Neural progenitor cell (in vitro differentiated cells): ENCODE data around the gene KLF6. TPM values are rescaled to one million over a fixed set of nuclear protein-coding genes. Genes with fewer than 3 reads are reported as not detected.

Source experiments
- DNase-seq: peaks from one replicate; pipeline ENCODE4 v3.0.0-alpha.2; 2016; ENCODE audit warnings: low spot score
- H2AFZ ChIP-seq: fragments of 200-600 bp; sonication (generic); replicated peaks from 2 replicates; pipeline ENCODE4 v1.6.1; 2016; ENCODE audit warnings: antibody characterized with exemption
- H3F3A ChIP-seq: fragments of 200-600 bp; sonication (generic); 2 replicates; pipeline ENCODE4 v1.6.1; 2016; ENCODE audit warnings: antibody characterized with exemption, low read depth
- H3K27ac ChIP-seq: fragments of 200-600 bp; sonication (generic); 2 replicates; pipeline ENCODE4 v1.5.1; 2016; ENCODE audit warnings: mild to moderate bottlenecking
- H3K27me3 ChIP-seq: fragments of 200-600 bp; sonication (generic); 2 replicates; pipeline ENCODE4 v1.6.1; 2016; ENCODE audit warnings: mild to moderate bottlenecking, moderate library complexity
- H3K36me3 ChIP-seq: fragments of 200-600 bp; sonication (generic); 2 replicates; pipeline ENCODE4 v1.5.1; 2016
- H3K4me1 ChIP-seq: fragments of 200-600 bp; sonication (generic); 2 replicates; pipeline ENCODE4 v1.6.1; 2016; ENCODE audit warnings: mixed run types
- H3K4me2 ChIP-seq: fragments of 200-600 bp; sonication (generic); 2 replicates; pipeline ENCODE4 v1.6.1; 2016
- H3K4me3 ChIP-seq: fragments of 200-600 bp; sonication (generic); 2 replicates; pipeline ENCODE4 v1.5.1; 2016
- H3K79me2 ChIP-seq: fragments of 200-600 bp; sonication (generic); 2 replicates; pipeline ENCODE4 v1.6.1; 2016; ENCODE audit warnings: low read depth
- H3K9ac ChIP-seq: fragments of 200-600 bp; sonication (generic); 2 replicates; pipeline ENCODE4 v1.6.1; 2016
- H3K9me3 ChIP-seq: fragments of 200-600 bp; sonication (generic); 2 replicates; pipeline ENCODE4 v1.5.1; 2016; ENCODE audit warnings: low read depth
- H4K20me1 ChIP-seq: fragments of 200-600 bp; sonication (generic); 2 replicates; pipeline ENCODE4 v1.6.1; 2016; ENCODE audit warnings: low read depth
- H3K27ac Mint-ChIP-seq: 3 replicates; pipeline ENCODE4 v1.8.0; 2021; ENCODE audit warnings: mixed read lengths
- H3K27me3 Mint-ChIP-seq: 2 replicates; pipeline ENCODE4 v1.8.0; 2022; ENCODE audit warnings: low read depth, mild to moderate bottlenecking, inconsistent platforms, moderate library complexity, mixed read lengths; ENCODE audit not compliant: insufficient read depth
- H3K36me3 Mint-ChIP-seq: 3 replicates; pipeline ENCODE4 v1.8.0; 2021; ENCODE audit warnings: mixed read lengths
- H3K4me1 Mint-ChIP-seq: 3 replicates; pipeline ENCODE4 v1.8.0; 2021; ENCODE audit warnings: mixed read lengths
- H3K4me3 Mint-ChIP-seq: 3 replicates; pipeline ENCODE4 v1.8.0; 2021; ENCODE audit warnings: mild to moderate bottlenecking, moderate library complexity, mixed read lengths
- H3K9me3 Mint-ChIP-seq: 3 replicates; pipeline ENCODE4 v1.8.0; 2020; ENCODE audit warnings: mixed read lengths
- EZH2 ChIP-seq: fragments of 200-600 bp; sonication (generic); IDR thresholded peaks from 2 replicates; pipeline ENCODE4 v1.6.1; 2017; ENCODE audit warnings: antibody characterized with exemption, mild to moderate bottlenecking, moderate library complexity
- EZH2phosphoT487 ChIP-seq: fragments of 200-600 bp; sonication (generic); IDR thresholded peaks from 2 replicates; pipeline ENCODE4 v1.6.1; 2017; ENCODE audit warnings: antibody characterized with exemption
- total RNA-seq: library from RNA; depleted of rRNA; stranded (reverse); fragments of >200 nt; gene quantifications from 2 replicates; pipeline ENCODE4 v1.2.3, GENCODE V29; 2015; ENCODE audit warnings: low replicate concordance
- TF ChIP-seq, protein P1 (sequence below): fragments of 200-600 bp; sonication (generic); IDR thresholded peaks from 2 replicates; pipeline ENCODE4 v1.5.1; 2017; ENCODE audit warnings: antibody characterized with exemption, mild to moderate bottlenecking

The KLF6 gene
- total RNA-seq, 1 donor from 2014 or later: 11.9 TPM

DNA sequence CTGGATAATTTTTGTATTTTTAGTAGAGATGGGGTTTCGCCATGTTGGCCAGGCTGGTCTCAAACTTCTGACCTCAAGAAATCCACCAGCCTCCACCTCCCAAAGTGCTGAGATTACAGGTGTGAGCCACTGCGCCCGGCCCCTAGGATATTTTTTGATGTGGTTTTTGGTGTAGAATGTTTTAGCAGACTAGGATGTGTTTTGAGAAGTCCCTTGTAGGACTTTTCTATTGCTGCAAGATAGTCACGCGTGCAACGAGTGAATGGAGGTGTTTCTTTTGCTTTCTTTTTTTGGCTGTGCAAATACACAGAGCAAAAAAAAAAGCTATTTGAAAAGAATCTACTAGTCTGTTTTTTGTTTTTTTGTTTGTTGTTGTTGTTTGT, 29.8 kb upstream of the KLF6 start:
- no peak overlapping the region for H3K4me3 ChIP-seq
- H3K4me3 Mint-ChIP-seq: no peak overlapping the region
- H3K4me1 ChIP-seq: no peaks in the 10 kb centered on the region
- no peak overlapping the region for H3K9ac ChIP-seq
- no peaks in the 10 kb centered on the region for H3K79me2 ChIP-seq
- peaks cover 3% of the 10 kb centered on the region for H3K9me3 Mint-ChIP-seq
- TF ChIP-seq EZH2: no peak
- TF ChIP-seq EZH2phosphoT487: no peak
- TF ChIP-seq, protein P1, sequence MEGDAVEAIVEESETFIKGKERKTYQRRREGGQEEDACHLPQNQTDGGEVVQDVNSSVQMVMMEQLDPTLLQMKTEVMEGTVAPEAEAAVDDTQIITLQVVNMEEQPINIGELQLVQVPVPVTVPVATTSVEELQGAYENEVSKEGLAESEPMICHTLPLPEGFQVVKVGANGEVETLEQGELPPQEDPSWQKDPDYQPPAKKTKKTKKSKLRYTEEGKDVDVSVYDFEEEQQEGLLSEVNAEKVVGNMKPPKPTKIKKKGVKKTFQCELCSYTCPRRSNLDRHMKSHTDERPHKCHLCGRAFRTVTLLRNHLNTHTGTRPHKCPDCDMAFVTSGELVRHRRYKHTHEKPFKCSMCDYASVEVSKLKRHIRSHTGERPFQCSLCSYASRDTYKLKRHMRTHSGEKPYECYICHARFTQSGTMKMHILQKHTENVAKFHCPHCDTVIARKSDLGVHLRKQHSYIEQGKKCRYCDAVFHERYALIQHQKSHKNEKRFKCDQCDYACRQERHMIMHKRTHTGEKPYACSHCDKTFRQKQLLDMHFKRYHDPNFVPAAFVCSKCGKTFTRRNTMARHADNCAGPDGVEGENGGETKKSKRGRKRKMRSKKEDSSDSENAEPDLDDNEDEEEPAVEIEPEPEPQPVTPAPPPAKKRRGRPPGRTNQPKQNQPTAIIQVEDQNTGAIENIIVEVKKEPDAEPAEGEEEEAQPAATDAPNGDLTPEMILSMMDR: no peak
- H3K27me3 ChIP-seq: no peaks in the 10 kb centered on the region
- peaks cover 9% of the 10 kb centered on the region for H3K27me3 Mint-ChIP-seq
- DNase-seq: no peak
- no peaks in the 10 kb centered on the region for H3K36me3 ChIP-seq
- H3K4me2 ChIP-seq: no peak overlapping the region
- H3K27ac ChIP-seq: no peak overlapping the region
- no peak overlapping the region for H3K27ac Mint-ChIP-seq
- H3K36me3 Mint-ChIP-seq: no peaks in the 10 kb centered on the region
- no peaks in the 10 kb centered on the region for H3F3A ChIP-seq
- peaks cover 14% of the 10 kb centered on the region for H3K4me1 Mint-ChIP-seq
- no peaks in the 10 kb centered on the region for H3K9me3 ChIP-seq
- H2AFZ ChIP-seq: no peak overlapping the region
- H4K20me1 ChIP-seq: no peaks in the 10 kb centered on the region

DNA sequence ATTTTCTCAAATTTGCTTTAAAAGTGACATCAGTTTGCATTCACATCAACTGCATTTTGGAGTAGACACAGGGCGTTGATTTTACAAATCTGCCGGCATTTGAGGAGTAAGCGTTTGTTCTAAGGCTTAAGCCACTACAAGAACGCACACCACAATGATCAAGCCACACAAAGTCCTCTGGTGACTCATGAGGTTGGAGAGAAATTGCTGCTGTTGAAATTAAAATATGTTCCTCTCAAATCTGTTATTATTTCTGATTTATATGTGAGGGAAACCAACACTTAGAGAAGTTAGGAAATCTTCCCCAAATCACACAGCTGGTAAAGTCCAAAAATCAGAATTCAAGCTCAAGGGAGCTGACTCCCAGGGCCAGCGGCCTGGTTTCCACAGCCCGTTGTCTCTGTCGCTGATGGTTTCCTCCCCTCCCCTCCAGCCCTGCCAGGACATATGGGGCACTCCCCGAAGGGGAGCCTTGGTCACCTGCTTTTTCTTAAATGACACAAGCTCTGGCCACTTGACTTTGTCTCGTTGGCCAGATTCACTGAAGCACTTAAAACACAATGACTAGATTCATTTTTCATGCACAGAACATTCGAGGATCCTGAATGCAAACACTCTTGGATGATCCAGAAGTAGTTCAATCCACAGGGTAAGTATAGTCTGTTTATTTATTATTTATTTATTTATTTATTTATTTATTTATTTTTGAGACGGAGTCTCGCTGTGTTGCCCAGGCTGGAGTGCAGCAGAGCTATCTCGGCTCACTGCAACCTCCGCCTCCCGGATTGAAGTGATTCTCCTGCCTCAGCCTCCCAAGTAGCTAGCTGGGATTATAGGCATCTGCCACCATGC, 29.2 kb upstream of the KLF6 start:
- H3K4me1 ChIP-seq: no peaks in the 10 kb centered on the region
- H3K27ac ChIP-seq: no peak overlapping the region
- H3K9me3 ChIP-seq: no peaks in the 10 kb centered on the region
- no peaks in the 10 kb centered on the region for H3K79me2 ChIP-seq
- H3F3A ChIP-seq: no peaks in the 10 kb centered on the region
- H3K27ac Mint-ChIP-seq: no peak overlapping the region
- H3K27me3 ChIP-seq: no peaks in the 10 kb centered on the region
- DNase-seq: no peak
- no peak overlapping the region for H3K4me3 Mint-ChIP-seq
- no peaks in the 10 kb centered on the region for H3K36me3 ChIP-seq
- H3K4me1 Mint-ChIP-seq: peaks cover 16% of the 10 kb centered on the region
- peaks cover 3% of the 10 kb centered on the region for H3K9me3 Mint-ChIP-seq
- H4K20me1 ChIP-seq: no peaks in the 10 kb centered on the region
- peaks cover 9% of the 10 kb centered on the region for H3K27me3 Mint-ChIP-seq
- H3K9ac ChIP-seq: no peak overlapping the region
- TF ChIP-seq, protein P1: no peak
- no peak for TF ChIP-seq EZH2
- TF ChIP-seq EZH2phosphoT487: no peak
- no peak overlapping the region for H3K4me2 ChIP-seq
- no peak overlapping the region for H2AFZ ChIP-seq
- no peaks in the 10 kb centered on the region for H3K36me3 Mint-ChIP-seq
- H3K4me3 ChIP-seq: no peak overlapping the region

DNA sequence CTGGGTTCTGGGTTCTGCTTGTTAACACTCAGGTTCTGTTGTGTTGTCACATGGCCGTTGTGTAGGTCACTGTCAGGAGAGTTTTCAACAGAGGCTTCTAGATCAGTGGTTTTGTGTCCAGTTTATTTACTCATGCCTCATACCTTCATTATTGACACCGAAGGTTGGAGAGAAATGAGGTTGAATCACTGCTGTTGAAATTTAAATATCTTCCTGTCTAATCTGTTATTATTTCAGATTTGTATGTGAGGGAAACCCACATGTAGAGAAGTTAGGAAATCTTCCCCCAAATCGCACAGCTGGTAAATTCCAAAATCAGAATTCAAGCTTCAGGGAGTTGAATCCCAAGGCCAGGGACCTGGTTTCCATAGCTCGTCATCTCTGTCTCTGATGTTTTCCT, 28.3 kb upstream of the KLF6 start:
- H3K4me3 Mint-ChIP-seq: no peak overlapping the region
- peaks cover 25% of the 10 kb centered on the region for H3K4me1 Mint-ChIP-seq
- H3K27ac Mint-ChIP-seq: no peak overlapping the region
- Histone ChIP-seq H3K79me2 (no peaks in the 10 kb centered on the region), H3K9ac (no peak overlapping the region), H3K36me3 (no peaks in the 10 kb centered on the region), H3K4me3 (no peak overlapping the region), H4K20me1 (no peaks in the 10 kb centered on the region), H3K27ac (no peak overlapping the region), H3F3A (no peaks in the 10 kb centered on the region), H3K9me3 (no peaks in the 10 kb centered on the region), H3K27me3 (no peaks in the 10 kb centered on the region), H3K4me1 (no peaks in the 10 kb centered on the region), H2AFZ (no peak overlapping the region), H3K4me2 (no peak overlapping the region)
- no peak for DNase-seq
- no peaks in the 10 kb centered on the region for H3K36me3 Mint-ChIP-seq
- H3K9me3 Mint-ChIP-seq: peaks cover 3% of the 10 kb centered on the region
- H3K27me3 Mint-ChIP-seq: peaks cover 9% of the 10 kb centered on the region
- no peak for TF ChIP-seq EZH2phosphoT487
- TF ChIP-seq, protein P1: no peak
- no peak for TF ChIP-seq EZH2
